NCI-H2107 treated with DMSO at 0.1 percent for 48 hours (cell line): Measurements from ENCODE around the gene LRP6.
"Not testable (repeated sequence)": the region's sequence is repeated elsewhere in the genome, so short reads cannot be mapped to it uniquely, and the experiment has no call there.

Experiments
- DNase-seq: peaks from one replicate; lab custom pipeline; 2025; ENCODE audit not compliant: unreplicated experiment; lab: John Stamatoyannopoulos, UW

The LRP6 gene

DNA sequence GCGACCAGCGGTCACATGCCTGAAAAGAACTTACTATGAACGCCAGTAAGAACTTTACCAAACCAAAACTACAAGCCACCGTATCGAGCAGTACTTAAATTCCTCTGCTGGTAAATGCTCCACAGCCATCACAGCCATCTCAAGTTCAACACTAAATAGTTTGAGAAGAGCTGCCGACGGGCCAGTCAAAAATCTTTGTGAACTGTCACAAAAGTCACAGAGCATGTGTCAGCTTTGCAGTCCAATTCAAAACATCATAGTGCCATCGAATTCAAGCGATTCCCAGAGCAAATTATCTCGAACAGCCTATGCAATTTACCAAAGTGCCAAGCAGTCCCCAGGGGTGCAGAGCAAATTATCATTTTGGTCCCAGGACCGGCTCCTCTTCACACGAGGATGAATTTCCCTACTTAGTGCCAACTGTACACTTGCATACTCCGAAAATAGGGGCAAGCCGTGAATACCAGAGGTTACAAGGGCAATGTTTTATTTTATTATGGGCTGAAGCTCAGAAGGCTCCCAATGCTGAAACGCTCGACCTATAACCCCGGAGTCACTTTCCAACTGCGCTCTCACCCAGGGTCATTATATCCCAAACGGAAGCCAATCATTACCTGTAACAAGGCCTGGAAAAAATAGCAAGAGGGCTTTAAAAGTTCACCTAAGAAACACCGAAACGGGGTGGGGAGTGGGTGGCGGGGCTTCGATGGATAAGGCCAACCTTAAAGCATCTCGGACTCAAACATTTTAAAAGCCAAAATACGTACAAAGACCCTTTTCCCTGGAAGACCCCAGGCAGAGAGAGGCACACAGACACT lies 1.1 kb downstream of the LRP6 start:
- DNase-seq: peak; percentile 39

DNA sequence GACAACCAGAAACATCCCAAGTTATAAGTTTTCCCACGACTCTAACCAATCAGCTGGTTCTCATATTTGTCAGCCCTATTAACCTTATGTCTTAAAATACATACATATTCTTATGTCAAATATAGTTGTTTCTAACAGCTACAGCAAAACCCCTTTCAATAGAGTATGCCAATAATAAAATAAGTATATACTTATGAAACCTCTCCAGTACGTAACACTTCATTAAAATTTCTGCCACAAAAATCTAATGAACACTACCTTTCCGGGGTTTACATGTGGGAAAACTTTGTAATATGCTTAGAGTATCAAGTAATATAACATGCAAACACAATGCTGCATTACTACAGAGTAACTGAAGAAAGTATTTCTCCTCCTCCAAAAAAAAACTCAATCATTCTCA lies 1.8 kb downstream of the LRP6 start:
- DNase-seq: no peak

DNA sequence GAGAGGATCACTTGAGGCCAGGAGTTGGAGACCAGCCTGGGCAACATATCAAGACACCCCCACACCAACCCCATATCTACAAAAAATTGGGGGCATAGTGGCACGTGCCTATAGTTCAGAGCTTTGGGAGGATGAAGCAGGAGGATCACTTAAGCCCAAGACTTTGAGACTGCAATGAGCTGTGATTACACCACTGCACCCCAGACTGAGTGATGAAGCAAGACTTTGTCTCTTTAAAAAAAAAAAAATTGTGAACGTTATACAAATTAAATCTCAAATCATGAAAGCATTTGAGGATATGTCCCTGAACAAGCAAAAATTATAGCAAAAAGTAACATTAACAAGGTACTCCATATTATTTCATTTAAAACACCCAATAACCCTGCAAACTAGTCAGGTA lies 2.9 kb downstream of the LRP6 start:
- DNase-seq: no peak

DNA sequence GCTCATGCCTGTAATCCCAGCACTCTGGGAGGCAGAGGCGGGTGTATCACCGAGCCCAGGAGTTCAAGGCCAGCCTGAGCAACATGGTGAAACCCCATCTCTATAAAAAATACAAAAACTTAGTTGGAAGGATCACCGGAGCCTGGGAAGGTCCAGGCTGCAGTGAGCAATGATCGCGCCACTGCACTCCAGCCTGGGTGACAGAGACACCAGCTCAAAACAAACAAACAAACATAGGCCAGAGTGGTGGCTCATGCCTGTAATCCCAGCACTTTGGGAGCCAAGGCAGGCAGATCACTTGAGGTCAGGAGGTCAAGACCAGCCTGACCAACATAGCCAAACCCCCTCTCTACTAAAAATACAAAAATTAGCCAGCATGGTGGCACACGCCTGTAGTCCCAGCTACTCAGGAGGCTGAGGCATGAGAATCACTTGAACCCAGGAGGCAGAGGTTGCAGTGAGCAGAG lies 10.5 kb downstream of the LRP6 start:
- not testable (repeated sequence) for DNase-seq

DNA sequence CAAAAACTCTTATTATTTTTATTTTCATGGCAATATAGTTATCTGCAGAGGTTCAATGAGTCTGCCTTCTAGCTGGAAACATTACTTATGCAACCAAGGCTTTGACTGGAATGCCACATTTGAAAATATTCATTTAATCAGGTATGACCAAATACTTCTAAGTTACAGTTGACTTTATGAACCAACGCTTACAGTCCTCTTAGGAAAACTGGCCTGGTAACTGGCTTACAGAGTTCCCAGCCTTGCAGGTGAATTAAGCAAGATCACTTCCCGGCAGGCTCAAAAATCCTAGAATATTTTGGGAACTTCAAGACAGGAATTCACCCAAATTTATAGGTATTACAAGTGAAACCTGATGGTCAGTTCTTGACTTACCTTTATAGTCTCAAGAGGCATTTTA lies 12.3 kb downstream of the LRP6 start:
- DNase-seq: no peak

DNA sequence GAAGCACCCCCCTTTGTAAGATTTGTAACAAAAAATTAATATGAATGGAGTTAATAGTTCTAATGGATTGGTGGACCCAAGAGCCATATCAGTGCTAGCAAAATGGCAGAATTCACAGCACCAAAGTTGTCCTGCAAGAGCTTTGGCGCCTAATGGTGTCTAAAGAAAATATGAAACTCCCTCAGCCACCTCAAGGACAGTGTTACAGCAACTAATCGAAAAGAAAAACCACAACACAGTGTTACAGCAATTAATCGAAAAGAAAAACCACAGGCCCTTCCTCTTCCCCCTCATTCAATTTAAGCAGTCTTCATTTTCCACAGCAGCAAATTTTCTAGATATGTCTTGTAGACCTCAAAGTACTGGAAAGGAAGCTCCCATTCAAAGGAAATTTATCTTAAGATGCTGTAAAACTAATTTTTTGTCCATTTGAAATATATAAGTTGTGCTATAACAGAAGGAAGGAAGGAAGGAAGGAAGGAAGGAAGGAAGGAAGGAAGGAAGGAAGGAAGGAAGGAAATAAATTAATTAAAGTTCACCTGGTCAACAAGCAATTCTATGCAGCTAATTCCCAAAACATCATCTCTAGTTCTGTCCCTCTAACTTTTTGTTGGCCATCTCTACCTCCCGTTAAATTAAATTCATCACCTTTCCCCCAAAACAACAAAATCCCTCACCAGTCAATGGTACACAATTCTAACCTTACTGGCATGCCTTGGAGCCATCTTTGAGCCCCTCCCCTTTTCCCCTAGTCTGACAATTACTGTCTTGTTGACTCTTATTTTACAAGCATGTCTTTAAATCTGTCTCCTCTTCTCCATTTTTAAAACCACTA lies 17.4 kb downstream of the LRP6 start:
- DNase-seq: no peak

DNA sequence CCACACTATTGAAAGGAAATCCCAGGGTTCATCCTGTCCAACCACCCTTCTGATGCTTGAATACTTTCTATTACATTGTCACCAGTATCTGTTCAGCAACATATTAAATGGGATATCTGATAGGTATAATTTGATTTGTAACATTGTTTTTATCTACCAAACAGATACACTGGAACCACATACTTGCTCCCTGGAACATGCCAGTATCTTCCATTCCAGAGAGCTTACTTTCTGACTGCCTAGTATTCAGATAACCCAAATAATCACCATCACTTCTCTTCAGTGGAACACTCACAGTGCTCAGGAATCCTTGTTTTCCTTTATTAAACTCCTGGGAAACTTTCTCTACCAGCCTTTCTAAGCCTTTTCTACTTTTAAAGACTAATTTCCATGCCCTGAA lies 19.3 kb downstream of the LRP6 start:
- DNase-seq: no peak

DNA sequence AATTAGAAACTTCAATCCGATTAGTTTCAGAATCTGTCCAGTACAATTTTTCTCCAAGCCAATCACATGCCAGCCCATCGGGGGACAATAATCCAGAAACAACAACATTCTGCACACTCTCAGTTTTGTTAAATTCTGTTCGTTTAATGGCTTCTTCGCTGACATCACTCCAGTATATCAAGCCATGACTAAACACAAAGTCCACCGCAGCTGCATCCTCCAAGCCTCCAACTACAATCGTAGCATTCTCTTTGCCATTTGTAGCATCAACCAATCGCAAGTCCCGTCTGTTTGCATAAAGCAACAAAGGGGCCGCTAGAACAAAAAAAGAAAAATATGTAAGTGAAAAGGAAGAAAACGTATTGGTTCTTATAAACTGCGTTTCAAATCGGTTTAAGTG lies 22.5 kb downstream of the LRP6 start:
- DNase-seq: no peak

DNA sequence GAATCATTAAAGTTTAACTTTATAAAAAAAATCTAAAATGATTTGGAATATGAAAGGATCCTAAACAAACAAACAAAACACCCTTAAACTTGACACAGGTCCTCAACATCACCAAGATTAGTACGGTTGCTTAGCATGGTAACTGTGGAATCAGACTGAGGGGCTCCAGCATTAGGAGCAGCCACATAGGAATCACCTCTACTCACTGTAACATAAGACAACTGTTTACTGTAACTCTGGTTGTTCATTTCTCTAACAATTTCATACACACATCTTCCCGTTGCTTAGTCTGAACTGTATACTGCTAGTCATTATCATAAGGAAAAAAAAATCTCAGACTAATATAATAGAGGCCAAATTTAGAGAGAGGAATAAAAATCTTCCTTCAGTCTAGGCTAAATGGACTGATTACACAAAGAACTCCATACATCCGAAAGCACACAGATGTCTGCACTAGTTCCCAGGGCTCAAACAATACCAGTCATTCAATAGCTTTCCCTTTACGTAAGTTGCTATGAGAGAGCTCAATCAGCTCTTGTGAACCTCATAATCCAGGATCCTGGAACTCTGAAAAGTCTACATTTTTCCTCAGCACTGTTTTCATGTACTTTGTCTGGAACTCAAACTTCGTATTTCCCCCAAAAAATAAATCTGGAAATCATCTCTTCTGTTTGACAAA lies 26.0 kb downstream of the LRP6 start:
- DNase-seq: peak; percentile 90

DNA sequence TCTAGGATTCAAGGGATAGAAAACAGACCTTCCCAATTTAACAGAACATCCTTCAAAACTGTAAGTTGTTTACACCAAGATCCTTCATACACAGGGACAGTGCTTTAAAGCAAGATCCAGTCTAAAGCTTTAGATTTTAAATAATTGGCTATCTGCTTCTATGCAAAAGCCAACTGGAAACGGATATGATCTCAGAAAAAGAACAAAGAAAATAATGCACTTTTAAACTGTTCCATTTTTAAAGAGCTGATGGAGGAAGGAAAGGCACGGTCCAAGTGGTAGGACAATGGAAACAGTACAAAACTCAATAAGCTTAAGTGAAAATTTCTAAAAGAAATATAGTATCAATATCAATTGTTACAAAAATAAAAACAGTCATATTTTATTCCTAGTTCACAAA lies 27.7 kb downstream of the LRP6 start:
- DNase-seq: no peak

DNA sequence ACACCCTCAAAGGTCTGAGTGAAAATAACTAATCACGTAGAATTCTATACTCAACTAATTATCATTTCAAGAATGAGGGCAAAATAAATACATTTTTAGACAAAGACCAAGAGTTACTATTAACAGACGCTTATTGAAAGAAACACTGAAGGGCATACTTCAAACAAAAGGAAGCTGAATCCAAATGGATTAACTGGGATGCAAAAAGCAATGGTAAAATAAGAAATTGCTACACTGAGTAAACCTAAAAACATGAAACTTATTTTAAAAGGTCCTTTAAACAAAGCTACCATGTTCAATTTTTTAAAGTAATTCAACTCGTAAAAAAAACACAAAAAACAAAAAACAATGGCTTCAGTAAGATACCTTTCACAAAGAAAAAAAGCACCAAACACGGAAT lies 28.2 kb downstream of the LRP6 start:
- no peak for DNase-seq

DNA sequence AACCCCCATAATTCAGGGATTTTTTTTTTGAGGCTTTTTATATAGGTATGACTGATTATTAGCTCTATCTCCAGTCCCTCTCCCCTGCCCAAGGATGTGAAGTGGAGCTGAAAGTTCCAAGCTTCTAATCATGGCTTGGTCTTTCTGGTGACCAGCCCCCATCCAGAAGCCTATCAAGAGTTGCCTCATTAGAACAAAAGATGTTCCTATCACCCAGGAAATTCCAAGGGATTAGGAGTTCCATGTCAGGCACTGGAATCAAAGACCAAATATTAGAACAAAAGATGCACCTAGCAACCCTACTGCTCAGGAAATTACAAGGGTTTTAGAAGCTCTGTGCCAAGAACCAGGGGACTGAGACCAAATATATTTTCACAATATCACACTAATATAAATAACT lies 29.9 kb downstream of the LRP6 start:
- no peak for DNase-seq

DNA sequence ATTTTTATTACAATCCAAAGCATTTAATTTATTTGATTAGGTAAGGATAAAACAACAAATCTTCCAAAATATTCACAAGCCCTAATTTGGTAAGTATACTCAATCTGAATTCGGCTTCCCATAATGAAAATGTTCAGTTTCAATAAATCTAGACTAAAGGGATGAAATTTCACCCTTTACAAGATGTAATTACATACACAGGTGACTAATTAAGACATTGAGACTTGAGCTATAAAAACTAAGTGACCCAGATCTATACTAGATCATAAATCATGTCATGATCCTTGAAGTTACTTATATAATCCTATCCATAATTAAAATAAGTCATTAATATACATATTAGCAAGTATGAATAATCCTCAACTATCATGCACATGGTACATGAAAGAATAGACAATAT lies 36.6 kb downstream of the LRP6 start:
- no peak for DNase-seq

DNA sequence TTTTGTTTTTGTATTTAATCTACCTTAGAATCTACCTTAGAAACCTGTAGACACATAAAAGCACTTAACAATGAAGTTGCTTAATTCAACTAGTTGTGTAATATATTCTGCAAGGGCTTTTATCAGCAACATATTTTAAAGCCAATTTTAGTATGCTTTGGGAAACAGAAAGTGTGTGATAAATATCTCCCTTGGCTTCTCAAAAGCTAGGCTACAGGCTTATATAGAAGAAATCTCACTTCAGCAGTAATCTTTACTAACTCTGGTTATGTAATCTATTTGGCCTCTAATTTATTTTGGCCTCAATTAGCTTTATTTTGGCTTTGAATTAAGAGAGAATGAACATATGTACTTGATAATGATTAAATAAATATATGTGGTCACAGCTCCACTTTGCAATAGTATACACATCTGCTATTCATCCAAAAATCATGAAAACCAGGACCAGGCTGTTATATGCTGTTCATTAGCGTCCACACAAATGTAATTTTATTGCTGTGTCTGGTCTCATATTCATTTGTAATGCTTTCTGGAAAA lies 37.2 kb downstream of the LRP6 start:
- DNase-seq: no peak

DNA sequence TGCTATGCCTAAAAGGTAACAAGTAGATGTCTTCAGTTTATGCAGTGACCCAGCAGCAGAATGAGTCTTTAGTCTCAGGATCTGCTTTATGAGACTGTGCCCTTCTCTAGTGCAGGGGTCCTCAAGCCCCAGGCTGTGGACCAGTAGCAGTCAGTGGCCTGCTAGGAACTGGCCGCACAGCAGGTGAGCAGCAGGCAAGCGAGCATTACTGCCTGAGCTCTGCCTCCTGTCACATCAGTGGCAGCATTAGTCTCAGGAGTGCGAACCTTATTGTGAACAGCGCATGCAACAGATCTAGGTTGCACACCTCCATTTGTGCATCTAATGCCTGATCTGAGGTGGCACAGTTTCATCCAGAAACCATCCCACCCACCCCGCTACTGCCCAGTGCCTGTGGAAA lies 38.4 kb downstream of the LRP6 start:
- DNase-seq: no peak

DNA sequence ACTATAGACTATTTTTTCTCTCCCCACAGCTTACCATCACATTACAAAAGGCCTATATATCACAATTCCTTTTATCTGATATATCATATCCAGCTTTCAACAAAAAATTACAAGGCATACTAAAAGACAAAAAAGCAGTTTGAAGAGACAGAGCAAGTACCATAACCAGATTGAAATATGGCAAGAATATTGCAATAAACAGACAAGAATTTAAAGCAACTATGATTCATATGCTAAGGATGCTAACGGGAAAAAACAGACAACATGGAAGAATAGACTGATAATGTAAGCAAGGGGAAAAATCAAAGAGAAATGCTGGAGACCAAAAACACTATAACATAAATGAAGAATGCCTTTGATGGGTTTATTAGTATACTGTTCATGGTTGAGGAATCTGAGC lies 40.7 kb downstream of the LRP6 start:
- DNase-seq: no peak

DNA sequence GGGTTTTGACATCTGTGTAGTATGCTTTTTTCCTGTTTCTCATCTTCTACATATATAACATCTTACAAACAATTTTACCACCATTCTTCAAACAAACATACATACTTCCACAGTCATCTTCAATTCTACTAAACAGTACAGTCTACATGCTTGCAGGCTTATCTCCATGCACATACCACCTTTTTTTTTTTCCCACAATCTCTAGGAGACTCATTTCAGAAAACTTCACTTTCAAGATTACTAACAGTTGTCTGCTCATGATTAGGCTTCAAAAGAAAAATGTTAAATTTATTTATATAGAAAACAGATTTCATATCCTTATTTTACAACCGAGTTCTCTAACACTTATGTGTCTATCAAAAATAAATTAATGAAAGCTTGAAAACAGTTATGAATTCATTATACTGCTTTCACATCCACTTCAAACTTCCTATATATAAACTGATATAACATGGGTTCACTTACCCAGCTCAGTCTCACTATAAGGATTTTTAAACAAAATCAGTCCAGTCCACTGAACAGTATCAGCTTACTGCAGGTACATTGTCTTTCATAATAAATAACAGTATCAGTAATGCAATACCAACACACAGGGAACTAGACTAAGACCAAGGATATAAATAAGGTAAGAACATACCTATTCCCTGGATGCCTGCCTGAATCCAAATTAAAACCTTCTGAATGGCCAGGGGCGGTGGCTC lies 42.5 kb downstream of the LRP6 start:
- no peak for DNase-seq

DNA sequence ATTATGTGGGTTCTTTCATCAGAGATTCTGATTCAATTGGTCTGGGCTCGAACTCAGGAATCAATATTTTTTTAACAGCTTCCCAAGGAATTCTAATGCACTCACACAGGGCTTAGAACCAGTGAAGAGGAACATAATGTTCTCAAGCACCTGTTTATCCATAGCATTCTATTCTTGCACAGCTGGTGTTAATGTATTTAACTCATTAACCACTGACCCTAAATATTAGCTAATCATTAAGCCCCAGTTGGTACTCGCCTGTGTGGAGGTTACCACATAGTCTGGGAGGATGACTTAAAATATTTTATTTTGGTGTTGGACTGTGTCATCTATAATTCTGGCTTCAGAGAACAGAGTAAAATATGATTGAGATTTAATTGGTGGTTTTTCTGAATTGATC lies 45.3 kb downstream of the LRP6 start:
- no peak for DNase-seq

DNA sequence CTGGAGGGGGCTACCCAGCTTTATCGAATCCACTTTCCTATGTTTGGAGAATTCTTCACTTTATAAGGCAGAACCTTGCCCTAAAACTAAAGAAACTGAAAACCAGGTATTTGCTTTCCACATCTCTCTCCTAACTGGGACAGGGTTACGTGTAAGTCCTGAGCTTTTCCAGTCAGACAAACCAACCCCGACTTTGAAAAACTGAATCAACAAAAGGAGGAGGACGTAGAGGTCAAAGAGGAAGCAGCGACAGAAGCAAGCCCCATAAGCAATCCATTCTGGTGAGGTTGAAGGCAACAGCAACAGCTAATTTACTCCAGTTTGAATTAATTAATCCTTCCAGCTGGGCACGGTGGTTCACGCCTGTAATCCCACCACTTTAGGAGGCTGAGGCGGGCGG lies 47.2 kb downstream of the LRP6 start:
- no peak for DNase-seq

DNA sequence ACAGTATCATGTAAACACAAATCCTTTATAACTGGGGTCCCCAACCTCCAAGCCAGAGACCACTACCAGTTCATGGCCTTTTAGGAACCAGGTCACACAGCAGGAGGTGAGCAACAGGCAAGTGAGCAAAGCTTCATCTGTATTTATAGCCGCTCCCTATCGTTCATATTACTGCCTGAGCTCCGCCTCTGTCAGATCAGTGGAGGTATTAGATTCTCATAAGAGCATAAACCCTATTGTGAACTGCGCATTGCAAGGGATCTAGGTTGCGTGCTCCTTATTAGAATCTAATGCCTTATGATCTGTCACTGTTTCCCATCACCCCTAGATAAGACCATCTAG lies 49.9 kb downstream of the LRP6 start:
- DNase-seq: no peak
